ENCODE data around the gene TBX4.

Gene TBX4

DNA sequence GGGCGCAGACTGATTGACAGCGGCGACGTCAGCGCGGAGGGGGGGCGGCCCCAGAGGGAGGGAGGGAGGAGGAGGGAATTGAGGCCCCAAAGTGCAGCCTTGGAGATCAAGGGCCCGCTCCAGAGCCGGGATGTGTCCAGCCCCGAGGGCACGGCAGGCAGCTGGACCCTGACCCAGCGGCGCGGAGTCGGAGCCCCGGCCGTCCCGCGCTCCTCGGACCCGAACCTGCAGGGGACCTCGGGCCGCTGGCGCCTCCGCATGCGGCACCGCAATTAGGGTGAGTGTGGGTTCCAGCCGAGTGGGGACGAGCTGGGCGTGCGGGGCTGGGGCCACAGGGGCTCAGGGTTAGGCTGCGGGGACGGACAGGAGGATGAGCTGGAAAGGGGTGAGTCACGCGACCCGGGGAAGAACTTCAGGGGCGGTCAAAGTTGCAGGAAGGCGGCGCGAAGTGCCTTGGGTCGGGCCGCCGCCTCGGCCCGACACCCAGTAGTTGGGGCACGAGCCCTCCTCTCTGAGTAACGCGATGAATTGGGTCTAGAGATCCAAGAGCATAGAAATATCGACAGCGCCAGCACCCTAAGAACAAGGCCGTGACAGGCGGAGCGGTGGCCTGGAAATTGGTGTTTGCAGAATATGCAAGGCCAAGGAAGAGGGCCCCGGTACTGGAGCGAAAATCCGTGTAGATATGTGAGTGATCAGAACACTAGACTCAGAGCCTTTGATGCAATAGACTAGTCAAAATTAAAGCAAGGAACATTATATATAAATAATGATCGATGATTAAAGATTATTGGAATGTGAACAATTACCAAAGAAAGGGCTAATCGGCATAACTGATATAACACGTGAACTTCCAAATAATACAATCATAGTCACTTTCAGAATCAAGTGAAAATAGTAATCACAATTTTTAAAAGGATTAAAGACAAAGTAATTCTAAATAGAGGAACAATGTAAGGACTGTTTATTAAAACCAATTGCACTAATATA lies at the start of gene TBX4:
Gene TBX4, plus strand, starts transcription at position 122 of the 990 bp plus-strand sequence. CDS start 4,069 bp downstream, outside the sequence.
- TF ChIP-seq EZH2phosphoT487 (conservative IDR thresholded peaks at IDR 0.05; ENCODE audit: low read length) (no peak), CTCF (IDR thresholded peaks at IDR 0.05; ENCODE audit: insufficient read depth, low read length, poor library complexity, severe bottlenecking) (no peak)
- no peaks in the 10 kb centered on the region for H4K20me1 ChIP-seq (ENCODE audit: low read depth, low read length)
- no peaks in the 10 kb centered on the region for H3F3A ChIP-seq (ENCODE audit: insufficient read depth)
- H3K27me3 ChIP-seq (ENCODE audit: low read length), result no peaks in the 10 kb centered on the region
- no peak within 1 kb of the TSS for H3K4me3 ChIP-seq (ENCODE audit: insufficient read depth, low read length, poor library complexity, severe bottlenecking)
- H3K9me3 ChIP-seq (ENCODE audit: insufficient read depth, low read length), result no peaks in the 10 kb centered on the region
- H2AFZ ChIP-seq (ENCODE audit: low read depth, low read length, severe bottlenecking), result no peak within 1 kb of the TSS
- no peak within 1 kb of the TSS for H3K9ac ChIP-seq (ENCODE audit: low read length)
- no peak within 1 kb of the TSS for H3K27ac ChIP-seq (ENCODE audit: low read depth, low read length)
- H3K4me2 ChIP-seq (ENCODE audit: low read depth, low read length, poor library complexity, severe bottlenecking), result no peak within 1 kb of the TSS
- H3K9me2 ChIP-seq (replicated peaks; ENCODE audit: insufficient read depth, low read length), result no peaks in the 10 kb centered on the region
- H3K79me2 ChIP-seq (ENCODE audit: insufficient read depth, low read length), result no peaks in the 10 kb centered on the region
- no peaks in the 10 kb centered on the region for H3K36me3 ChIP-seq (ENCODE audit: low read length)

DNA sequence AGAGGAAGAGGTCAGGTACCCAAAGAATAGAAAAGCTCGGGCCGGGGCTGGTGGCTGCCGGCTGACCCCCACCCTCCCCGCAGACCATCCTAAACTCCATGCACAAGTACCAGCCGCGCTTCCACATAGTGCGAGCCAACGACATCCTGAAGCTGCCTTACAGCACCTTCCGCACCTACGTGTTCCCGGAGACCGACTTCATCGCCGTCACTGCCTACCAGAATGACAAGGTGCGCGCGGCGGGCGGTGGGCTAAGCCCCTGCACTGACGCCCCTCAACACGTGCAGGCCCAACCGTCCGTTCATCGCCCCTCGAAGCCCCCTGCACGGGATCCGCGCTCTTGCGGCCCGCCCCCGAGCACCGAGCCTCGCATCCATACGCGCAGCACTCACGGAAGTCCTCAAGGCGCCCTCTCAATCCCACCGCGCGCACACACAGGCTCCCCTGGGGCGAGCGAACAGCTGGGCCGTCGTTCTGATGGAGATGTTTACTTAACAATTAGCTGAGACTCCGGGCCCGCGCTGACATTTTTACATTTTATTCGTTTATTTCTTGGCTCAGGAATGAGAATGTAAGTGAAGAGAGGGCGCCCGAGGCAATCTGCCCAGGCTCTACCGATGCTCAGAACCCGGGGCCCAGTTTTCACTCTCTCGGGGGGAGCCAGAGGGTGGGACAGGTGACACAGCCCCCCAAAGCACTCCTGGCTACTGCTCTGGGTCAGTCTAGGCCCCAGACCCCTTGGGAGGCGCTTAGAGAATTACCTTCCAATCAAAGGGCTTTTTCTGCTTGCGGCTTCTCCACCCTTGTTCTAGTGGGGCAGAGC lies 49.0 kb upstream of the TBX4 start:
- Histone ChIP-seq H3K9me3 (ENCODE audit: insufficient read depth, low read length) (no peaks in the 10 kb centered on the region), H3K27ac (ENCODE audit: low read depth, low read length) (no peak overlapping the region), H3K9ac (ENCODE audit: low read length) (no peak overlapping the region), H3K27me3 (ENCODE audit: low read length) (no peaks in the 10 kb centered on the region), H2AFZ (ENCODE audit: low read depth, low read length, severe bottlenecking) (no peak overlapping the region), H3F3A (ENCODE audit: insufficient read depth) (no peaks in the 10 kb centered on the region), H4K20me1 (ENCODE audit: low read depth, low read length) (no peaks in the 10 kb centered on the region), H3K36me3 (ENCODE audit: low read length) (no peaks in the 10 kb centered on the region), H3K4me2 (ENCODE audit: low read depth, low read length, poor library complexity, severe bottlenecking) (no peak overlapping the region), H3K9me2 (replicated peaks; ENCODE audit: insufficient read depth, low read length) (no peaks in the 10 kb centered on the region), H3K4me3 (ENCODE audit: insufficient read depth, low read length, poor library complexity, severe bottlenecking) (no peak overlapping the region), H3K79me2 (ENCODE audit: insufficient read depth, low read length) (no peaks in the 10 kb centered on the region)
- no peak for TF ChIP-seq CTCF (IDR thresholded peaks at IDR 0.05; ENCODE audit: insufficient read depth, low read length, poor library complexity, severe bottlenecking)
- TF ChIP-seq EZH2phosphoT487 (conservative IDR thresholded peaks at IDR 0.05; ENCODE audit: low read length), result no peak

DNA sequence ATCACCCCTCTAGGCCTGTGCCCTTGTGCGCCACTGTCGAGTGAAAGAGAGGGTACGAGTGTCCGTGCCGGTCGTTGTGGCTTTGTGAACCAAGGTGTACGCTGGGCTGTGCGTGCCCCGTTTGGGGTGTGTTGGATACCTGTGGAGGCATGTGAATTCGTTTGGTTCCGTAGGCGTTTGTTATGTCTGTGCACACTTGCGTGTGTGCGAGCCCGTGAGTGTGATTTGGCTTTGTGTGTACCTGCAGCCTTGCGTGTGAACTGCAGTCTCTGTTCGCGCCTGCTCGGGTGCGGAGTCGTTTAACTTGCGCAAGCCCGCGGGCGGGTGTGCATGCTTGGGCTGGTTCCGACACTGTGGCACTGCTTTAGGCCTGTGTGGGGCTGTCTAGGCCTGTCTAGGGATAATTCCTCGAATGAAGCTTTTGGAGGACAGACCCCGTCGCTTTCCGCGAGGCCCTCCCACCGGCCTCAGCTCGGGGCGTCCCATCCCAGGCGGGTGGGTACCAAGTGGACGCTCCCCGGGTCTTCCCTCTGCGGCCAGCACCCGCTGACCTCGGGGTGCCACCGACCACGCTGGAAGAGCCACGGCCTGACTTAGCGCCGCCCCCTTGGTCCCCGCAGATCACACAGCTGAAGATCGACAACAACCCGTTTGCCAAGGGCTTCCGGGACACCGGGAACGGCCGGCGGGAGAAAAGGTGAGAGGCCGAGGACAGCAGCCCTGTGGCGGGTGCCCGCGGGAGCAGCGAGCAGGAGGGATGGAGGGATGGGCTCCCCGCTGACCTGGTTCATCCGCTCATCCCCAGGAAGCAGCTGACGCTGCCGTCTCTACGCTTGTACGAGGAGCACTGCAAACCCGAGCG lies 48.2 kb upstream of the TBX4 start:
- no peak for TF ChIP-seq EZH2phosphoT487 (conservative IDR thresholded peaks at IDR 0.05; ENCODE audit: low read length)
- no peak for TF ChIP-seq CTCF (IDR thresholded peaks at IDR 0.05; ENCODE audit: insufficient read depth, low read length, poor library complexity, severe bottlenecking)
- Histone ChIP-seq H3K9me3 (ENCODE audit: insufficient read depth, low read length) (no peaks in the 10 kb centered on the region), H3K36me3 (ENCODE audit: low read length) (no peaks in the 10 kb centered on the region), H3K79me2 (ENCODE audit: insufficient read depth, low read length) (no peaks in the 10 kb centered on the region), H3K27me3 (ENCODE audit: low read length) (no peaks in the 10 kb centered on the region), H3K4me3 (ENCODE audit: insufficient read depth, low read length, poor library complexity, severe bottlenecking) (no peak overlapping the region), H3K9ac (ENCODE audit: low read length) (no peak overlapping the region), H4K20me1 (ENCODE audit: low read depth, low read length) (no peaks in the 10 kb centered on the region), H3F3A (ENCODE audit: insufficient read depth) (no peaks in the 10 kb centered on the region), H3K4me2 (ENCODE audit: low read depth, low read length, poor library complexity, severe bottlenecking) (no peak overlapping the region), H3K27ac (ENCODE audit: low read depth, low read length) (no peak overlapping the region), H3K9me2 (replicated peaks; ENCODE audit: insufficient read depth, low read length) (no peaks in the 10 kb centered on the region), H2AFZ (ENCODE audit: low read depth, low read length, severe bottlenecking) (no peak overlapping the region)
